GM18907 (cell line): ENCODE data around the gene LEF1.

Experiments
- ATAC-seq: cut with Tn5 transposase; IDR thresholded peaks from one replicate; pipeline ENCODE4 v1.9.1; 2021; ENCODE audit warnings: mild to moderate bottlenecking, moderate library complexity; ENCODE audit not compliant: unreplicated experiment

LEF1 gene

DNA sequence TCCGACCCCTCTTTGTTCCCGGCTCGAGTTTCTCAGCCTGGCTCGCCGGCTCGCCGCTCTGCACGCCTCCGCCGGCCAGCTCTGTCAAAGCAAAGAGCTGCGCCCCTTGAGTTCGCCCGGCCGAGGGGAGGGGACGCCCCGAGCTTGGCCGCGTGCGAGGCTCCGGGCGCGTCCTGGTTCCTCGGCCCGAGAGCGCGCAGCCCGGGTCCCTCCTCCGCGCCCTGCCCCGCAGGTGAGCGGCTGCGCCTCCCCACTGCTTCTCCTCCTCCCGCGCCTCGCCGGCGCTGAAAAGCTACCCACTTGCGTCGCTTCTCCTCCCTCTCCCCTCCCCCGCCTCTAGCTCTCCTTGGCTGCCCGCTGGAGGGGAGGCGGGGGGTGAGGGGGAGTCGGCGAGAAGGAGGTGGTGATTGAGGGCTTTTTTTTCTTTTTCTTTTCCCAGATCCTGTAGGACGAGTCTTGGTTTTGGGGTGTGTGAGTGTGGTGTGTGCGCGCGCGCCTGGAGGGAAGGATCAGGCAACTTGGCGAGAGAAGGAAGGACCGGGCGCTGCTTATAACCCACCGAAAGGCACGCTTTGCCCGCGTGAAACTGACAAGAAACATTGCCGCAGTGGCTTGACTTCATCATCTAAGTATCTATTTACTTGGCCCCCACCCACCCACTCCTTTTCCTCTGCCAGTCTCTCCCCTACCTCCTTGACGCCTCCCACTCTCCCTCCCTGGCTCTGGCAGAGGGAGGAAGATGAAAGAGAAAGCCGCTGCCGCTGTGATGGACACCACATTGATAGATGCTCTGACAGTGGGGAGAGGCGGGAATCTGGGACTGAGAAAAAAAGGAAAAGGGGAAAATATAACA, at the start of gene LEF1:
TSS of gene LEF1 (minus strand) at position 262 of the 853 bp plus-strand sequence. CDS start 1,165 bp downstream, outside the sequence.
- peak; percentile 45 for ATAC-seq

DNA sequence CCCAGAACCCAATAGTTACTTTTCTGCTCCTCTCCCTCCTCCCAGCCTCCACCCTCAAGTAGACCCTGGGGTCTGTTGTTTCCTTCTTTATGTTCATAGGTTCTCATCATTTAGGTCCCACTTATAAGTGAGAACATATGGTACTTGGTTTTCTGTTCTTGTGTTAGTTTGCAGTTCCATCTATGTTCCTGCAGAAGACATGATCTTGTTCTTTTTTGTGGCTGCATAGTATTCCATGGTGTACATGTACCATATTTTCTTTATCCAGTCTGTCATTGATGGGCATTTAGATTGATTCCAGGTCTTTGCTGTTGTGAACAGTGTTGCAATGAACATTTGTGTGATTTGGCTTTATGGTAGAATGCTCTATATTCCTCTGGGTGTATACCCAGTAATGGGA, 47.8 kb upstream of the LEF1 start:
- no peak for ATAC-seq

DNA sequence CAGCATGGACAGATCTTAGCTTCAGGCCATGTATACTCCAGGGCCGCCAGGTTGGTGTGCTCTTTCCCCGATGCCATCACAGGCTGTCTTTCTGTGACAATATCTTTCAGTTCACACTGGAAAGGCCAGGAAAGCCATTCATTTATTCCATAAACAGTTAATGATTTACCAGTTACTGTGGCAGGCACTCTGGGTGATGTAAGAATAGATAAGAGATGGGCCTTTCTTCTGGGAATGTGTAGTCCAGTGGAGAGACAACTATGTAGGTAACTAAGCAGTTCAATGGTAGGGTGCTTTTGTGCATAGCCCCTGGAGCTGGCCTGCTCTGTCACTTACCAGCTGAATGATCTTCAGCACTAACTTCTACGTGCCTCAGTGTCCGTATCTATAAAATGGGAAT, 46.3 kb upstream of the LEF1 start:
- no peak for ATAC-seq

DNA sequence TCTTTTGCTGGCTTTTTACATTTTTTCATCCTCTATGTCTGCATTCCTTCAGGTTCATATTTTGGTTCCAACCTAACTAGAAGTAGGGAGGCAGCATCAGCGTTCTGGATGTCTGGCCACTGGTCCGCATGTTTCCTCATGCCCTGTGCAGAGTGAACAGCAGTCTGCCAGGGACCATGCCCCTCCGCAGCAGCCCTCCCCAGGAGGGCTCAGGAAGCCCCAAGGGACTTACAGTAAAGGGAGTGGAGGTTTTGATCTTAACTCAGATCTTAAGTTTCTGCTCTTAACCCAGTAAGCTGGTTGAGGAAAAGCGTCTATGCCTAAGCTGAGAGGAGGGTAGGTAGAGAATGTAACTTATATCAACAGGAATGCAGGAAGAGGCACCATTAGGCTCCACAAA, 45.0 kb upstream of the LEF1 start:
- no peak for ATAC-seq

DNA sequence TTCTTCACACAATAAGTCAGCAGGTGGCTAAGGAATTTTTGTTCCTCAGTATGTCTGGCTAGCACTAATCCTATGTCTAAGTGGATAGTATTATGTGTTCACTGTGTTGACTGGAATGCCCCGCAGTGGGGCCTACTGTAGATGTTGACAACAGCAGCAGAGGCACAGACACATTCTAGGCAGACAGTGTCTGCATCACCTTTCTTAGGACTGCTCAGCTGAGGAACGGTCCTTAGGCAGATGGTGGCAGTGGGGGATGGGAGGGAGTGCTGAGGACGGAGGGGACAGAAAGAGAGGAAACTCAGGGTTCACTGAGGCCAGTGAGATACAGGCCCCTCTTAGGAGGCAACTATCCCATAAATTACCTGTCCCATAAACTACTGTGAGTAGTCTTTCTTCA, 44.6 kb upstream of the LEF1 start:
- ATAC-seq: no peak

DNA sequence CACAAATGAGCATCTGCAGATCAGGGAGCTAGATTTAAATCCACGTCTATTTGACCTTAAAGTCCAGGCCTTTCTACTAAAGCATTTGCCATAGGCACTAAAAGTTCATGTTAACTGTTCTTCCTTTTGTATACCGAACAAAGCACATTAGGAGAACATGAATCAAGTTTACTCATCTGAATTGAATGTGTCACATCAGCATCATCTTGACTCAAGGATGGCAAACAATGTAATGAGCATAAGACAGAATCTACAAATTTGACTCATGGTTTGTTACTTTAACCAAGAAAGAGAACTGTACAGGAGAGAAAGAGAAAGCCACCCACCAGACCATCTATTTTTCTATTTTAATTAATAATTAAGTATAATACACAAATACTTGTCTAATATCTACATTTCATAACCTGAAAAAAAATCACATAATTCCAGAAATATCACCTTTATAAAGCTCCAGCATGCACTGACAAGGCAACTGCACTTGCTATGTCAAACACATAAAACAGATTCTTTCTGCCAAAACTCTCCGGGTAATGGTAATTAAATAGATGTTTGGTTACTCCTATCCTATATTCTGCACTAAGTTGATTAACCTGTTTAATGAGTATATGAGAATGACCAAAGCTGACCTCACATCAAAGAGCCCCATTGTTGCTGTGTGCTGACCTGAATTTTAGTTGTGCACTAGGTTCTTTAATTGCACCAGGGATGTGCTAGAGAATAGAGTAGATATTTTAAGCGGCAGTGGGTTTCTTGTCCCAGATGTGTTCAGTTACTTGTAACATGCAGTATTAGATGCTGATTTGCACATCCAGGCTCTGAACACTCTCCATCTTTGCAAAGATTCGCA, 42.5 kb upstream of the LEF1 start:
- ATAC-seq: no peak

DNA sequence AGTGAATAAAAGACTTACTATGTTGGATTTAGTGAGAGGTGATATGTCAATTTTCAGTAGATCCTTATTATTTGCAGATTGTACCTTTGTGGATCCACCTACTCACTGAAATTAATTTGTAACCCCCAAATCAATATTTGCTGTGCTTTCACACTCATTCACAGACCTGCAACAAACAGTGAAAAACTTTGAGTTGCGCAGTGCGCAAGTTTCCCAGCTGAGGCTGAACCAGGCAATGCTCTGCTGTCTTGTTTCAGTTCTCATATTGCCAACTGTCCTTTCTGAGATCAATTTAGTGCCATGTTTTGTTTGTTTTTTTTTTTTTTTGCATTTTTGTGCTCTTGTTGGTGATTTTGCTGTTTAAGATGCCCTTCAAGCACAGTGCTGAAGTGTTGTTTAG, 40.8 kb upstream of the LEF1 start:
- ATAC-seq: no peak

DNA sequence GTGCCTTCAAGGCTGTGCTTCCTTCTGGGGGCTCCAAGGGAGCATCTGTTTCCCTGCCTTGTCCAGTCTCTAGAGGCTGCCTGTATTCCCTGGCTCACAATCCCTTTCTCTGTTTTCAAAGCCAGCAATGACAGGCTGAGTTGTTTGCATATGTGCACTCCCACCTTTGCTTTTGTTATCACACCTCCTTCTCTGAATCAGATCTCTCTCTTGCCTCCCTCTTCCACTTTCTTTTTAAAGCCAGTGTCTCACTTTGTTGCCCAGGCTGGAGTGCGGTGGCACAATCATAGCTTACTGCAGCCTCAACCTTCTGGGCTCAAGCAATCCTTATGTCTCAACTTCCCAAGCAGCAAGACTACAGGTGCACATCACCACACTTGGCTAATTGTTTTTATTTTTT, 37.1 kb upstream of the LEF1 start:
- no peak for ATAC-seq

DNA sequence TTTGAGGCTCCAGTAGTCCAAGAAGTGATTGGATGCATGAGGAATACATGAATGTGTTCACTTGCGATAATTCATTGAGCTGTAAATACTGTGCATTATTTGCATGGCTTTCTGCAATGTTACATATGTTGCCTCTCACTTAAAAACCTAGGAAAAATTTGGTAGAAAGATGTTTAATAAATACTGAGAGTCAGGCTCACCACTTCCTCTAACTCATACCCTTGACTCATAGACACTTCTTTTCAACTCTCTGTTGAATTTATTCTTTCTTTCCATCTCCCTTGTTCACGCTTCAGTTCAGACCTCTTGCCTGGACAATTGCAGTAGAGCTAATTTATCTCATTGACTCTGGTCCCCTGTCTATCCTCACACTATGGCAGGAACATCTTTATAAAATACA, 35.8 kb upstream of the LEF1 start:
- no peak for ATAC-seq

DNA sequence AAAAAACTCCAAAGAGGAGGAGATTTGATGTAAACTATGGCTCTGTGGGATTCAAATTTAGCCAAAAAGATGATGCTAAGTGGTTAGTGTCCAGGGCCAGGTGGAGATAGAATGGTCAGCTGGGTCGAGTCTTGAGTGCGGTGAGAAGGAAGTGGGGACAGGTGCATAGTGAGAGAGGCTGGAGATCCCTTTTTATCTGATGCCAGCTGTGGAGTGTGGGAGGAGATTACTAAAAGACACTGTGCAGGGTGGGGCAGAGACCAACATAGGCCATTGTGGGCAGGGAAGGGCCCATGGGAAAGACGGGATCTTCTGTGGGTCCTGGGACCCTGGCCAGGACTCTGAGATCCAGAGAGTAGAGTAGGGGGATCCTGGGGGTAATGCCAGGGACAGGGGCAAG, 34.6 kb upstream of the LEF1 start:
- no peak for ATAC-seq

DNA sequence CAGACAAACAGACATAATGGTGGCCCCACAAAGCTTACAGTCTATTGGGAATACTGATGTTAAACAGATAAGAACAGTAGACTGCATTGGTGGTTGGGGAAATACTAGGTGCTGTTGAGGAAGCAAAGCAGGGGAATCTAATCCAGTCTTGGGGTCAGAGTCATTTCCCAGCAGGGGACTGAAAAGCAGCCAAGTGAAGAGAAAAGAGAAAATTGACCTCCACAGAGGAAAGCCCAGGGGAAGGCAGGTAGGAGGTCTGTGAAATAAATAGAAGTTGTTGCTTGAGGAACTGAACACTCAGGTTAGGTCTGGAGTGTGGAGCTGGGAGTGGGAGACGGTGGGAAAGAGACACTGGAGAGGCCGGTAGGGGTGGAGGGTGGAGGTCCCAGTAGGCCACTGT, 33.0 kb upstream of the LEF1 start:
- no peak for ATAC-seq

DNA sequence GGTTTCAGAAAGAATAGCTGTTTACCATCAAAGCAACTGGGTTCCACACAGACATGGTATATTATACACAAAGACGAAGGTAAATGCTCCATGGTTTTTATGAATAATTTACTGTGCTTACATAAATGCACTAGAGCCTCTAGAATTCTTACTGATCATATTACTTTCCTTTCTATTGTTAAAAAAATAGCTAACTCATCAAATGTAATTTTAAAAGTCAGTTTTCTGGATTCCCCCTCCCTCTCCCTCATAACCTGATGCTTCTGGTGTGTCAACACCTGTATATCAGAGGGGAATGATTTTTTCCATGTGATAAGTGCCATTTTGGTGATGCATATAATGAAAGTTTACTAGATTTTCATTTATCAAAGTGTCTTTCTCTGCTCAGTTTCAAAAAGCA, 31.1 kb upstream of the LEF1 start:
- no peak for ATAC-seq

DNA sequence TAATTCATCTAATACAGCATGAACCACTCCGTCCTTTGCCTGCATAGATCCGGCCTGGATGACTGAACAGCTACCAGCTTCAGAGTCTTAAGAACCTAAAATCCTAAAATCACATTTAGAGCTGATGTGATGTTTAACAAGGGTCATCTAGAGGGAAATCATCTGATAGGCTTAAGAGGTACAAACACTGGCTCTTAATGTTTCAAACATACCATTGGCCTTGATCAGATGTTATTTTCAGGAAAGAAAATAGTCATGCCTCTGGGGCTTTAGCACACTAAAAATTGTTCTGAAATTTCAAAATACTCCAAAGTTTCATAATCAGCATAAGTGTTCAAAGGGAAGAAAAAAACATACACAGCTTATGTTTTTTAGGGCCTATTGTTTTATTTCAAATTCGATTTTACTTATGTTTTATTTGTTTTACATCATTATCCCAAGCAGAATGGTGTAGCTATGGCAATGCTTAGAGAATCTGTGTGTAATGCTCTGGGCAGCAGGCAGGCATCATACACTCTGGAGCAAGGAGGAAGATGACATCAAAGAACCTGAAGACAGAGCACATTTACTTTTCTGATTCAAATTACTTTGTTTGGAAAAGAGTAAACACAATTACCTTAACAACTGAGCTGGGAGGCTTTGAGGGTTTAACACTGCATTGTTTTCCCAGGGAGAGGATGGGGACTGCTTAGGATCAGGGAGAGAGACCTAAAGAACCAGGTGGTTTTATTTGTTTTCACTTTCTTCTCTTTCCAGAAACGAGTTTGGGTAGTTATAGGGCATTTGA, 25.3 kb upstream of the LEF1 start:
- no peak for ATAC-seq

DNA sequence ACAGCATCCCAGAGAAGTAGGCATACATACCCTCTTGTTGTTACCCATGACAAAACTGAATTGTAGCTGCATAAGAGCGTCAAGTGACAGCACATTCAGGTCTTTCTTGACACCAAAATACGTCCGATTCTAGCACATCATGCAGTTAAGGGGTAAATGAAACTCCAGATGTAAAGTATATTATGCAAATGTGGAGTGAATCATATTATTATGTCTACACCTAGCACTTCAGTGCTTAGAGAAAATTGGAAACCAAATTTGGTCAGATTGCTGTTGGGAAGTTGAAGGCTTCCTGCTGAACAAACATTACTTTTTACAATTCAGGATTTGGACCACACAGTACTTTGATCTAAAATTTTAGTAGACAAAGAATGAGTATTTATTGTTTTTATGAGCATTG, 24.2 kb upstream of the LEF1 start:
- ATAC-seq: no peak

DNA sequence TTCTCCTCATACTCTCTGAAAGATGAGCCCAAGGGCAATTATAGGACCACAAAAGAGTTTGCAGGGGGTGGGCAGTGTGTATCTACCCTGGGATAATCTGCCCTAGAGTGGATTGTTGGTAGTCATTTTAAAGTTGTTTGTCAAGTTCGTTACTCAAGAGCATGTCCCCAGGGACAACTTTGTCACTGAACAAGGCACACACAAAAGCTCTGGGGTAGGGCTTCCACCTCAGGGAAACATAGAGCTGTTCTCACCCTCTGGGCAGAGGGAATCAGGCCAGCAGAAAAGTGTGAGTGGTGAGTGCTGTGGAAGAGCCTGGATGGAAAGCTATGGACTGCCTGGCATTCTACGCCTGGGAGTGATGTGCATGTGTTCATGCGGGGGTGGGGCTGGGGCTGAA, 23.3 kb upstream of the LEF1 start:
- ATAC-seq: no peak

DNA sequence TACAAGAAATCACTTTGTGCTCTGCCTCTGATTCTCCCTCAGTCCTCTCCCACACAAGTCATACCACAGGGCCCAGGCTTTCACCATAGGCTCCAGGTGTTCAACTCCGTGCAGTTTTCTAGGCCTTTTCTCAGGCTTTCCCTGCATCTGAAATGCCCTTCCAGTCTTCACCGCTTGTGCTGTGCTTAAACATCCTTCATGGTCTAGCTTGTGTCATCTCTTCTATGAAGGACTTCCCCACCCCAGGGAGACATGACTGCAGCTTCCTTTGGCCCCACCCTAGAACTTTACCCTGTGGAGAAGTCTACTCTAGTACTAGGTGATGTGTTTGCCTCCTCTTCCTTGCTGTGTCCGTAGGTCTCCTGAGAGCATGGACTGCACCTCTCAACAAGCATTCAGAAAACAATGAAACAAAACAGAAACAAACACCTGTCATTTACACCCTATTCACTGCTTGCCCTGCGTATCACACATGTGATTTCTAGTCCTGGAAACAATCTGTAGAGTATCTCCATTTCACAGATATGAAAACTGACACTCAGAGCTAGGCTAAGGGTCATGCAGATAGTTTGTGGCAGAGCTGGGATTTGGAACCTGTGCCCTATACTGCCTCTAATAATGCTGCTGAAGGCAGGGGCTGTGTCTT, 22.7 kb upstream of the LEF1 start:
- ATAC-seq: no peak

DNA sequence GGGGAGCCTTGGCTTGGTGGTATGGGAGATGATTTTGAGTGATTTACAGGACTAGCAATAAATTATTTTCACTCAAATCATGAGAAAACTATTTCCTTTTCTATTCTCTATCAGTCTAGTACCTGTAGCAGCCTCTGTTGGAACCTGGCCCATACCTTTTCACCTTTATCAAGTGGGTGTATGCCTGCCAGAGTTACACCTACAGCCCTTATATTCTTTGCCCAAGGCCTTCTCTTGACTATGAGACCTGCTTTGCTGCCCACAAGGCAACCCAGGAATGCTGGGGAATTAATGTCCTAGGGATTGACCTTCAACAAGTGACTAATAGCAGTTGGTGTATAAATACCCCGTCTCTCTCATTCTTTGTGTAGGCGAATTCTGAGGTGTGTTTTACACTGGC, 20.0 kb upstream of the LEF1 start:
- ATAC-seq: no peak

DNA sequence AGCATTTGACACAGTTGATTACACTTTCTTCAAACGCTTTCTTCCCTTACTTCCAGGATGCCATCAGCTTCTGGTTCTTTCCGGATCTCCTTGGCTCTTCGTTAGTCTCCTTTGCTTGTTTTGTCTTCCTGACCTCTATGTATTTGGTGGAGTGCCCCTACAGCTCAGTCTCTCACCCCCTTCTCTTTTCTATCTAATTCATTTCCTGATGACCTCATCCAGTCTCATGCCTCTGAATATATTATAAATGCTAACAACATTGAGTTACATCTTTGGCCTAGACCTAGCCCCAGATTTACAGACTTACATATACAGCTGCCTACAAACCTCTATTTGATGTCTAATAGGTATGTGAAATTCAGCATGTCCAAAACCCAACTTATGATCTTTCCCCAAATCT, 16.5 kb upstream of the LEF1 start:
- no peak for ATAC-seq

DNA sequence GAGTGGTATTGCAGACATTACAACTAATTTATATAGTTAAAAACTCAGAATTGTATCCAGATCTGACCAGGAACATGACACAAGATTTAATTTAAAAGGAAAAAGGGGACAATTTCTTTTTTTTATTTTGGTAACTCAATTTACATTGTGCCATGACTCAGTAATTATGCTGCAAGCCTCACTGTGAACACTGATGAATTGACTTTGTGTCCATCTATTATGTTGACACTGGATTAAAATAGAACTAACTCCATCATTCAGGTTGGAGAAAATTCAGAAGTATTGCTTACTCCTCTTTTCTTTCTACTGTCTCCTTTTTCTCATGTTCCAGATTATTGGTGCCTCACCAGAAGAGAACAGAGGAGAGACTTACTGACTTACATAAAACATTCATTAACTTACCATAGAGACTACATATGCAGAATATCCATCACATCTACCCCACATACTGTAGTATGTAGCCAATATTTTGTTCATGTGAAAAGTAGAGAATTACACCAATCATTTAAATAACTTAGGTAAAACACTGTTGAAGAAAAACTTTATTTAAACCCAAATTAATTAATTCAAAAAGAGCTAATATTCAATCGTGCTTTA, 15.8 kb upstream of the LEF1 start:
- no peak for ATAC-seq

DNA sequence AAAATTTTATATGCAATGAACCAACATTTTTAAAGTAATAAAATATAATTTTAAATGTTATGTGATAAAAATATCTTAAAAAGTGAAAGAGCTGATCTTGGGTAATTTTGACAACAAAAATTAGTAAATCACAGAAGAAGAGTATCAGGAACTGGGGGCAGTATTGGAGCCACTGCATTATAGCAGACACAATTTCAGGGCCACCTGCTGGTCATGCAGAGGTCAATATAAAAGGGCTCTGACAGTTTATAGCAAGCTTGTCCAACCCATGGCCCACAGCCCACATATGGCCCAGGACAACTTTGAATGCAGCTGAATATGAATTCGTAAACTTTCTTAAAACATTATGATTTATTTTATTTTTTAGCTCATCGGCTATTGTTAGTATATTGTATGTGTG, 13.0 kb upstream of the LEF1 start:
- peak; percentile 68 for ATAC-seq

DNA sequence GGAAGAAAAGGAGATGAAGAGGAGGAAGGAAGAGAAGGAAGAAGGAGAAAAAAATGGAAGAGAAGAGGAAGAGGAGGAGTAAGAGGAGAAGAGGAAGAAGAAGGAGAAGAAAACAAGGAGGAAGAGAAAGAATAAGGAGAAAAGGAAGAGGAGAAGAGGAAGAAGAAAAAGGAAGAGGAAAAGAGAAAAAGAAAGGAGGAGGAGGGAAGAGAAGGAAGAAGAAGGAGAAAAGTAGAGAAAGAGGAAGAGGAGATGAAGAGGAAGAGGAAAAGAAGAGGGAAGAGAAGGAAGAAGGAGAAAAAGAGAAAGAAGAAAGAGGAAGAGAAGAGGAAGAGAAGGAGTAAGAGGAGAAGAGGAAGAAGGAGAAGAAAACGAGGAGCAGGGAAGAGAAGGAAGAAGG, 11.8 kb upstream of the LEF1 start:
- no peak for ATAC-seq
